OCI-LY7 (cell line): ENCODE measurements around the gene AMY1B.
"Not testable (repeated sequence)": the region's sequence is repeated elsewhere in the genome, so short reads cannot be mapped to it uniquely, and the experiment has no call there.

Experiments used
- CTCF ChIP-seq: fragments of 200-600 bp; sonication (generic); conservative IDR thresholded peaks from 2 replicates; pipeline ENCODE4 v1.5.1; 2014; ENCODE audit warnings: mild to moderate bottlenecking, antibody characterized with exemption, low read length, moderate library complexity, mixed read lengths
- EZH2phosphoT487 ChIP-seq: fragments of 200-600 bp; sonication (generic); IDR thresholded peaks from 2 replicates; pipeline ENCODE4 v1.6.1; 2018; ENCODE audit warnings: low read depth, borderline replicate concordance, mild to moderate bottlenecking, mixed run types, antibody characterized with exemption, low read length, moderate library complexity, mixed read lengths

GRCh38 chr1:103650889-103651288 lies 45.1 kb downstream of the AMY1B start:
- not testable (repeated sequence) for TF ChIP-seq CTCF, EZH2phosphoT487
